Keratinocyte (primary cell): Measurements from ENCODE around the gene ERCC6.

ENCODE experiments used
- EZH2 ChIP-seq: IDR thresholded peaks from one replicate; pipeline ENCODE4 v1.6.1; 2012; ENCODE audit warnings: inconsistent platforms, mild to moderate bottlenecking, low read length, moderate library complexity
- TF ChIP-seq, protein P1 (sequence below), 3 experiments: IDR thresholded peaks in 1 of 3; conservative IDR thresholded peaks in 1 of 3; optimal IDR thresholded peaks in 1 of 3; 2 replicates in 2 of 3; 3 replicates in 1 of 3; pipeline versions ENCODE3 to v1.5.1; 2011; ENCODE audit warnings: low read length in 3 of 3, mild to moderate bottlenecking in 3 of 3, moderate library complexity in 2 of 3, control low read depth in 1 of 3, inconsistent platforms in 1 of 3; ENCODE audit not compliant: insufficient read depth in 2 of 3; ENCODE audit errors: extremely low read depth in 1 of 3

DNA sequence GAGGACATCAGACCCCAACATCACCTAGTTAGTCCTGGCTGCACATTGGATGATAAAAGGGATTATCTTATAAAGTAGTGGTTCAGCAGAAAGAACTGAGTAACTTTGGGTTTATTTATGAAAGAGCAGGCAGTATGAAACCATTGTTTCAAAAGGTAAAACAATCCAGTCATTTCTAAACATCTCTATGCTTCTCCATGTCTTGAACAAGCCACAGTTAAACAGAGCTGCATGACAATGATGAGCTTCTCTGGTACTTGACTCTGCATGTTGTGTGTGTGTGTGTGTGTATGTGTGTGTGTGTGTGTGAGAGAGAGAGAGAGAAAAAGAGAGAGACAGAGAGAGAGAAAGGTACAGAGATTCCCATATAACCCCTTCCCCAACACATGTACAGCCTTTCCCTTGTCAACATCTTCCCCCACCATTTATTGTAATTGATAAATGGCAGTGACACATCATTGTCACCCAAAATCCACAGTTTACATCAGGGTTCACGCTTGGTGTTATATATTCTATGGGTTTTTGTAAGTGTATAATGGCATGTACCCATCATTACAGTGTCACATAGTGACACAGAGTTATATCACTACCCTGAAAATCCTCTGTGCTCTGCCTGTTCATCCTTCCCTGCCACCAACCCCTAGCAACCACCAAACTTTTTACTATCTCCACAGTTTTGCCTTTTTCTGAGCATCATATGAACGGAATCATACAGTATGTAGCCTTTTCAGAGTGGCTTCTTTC lies 38.4 kb upstream of the ERCC6 start:
- TF ChIP-seq, protein P1, sequence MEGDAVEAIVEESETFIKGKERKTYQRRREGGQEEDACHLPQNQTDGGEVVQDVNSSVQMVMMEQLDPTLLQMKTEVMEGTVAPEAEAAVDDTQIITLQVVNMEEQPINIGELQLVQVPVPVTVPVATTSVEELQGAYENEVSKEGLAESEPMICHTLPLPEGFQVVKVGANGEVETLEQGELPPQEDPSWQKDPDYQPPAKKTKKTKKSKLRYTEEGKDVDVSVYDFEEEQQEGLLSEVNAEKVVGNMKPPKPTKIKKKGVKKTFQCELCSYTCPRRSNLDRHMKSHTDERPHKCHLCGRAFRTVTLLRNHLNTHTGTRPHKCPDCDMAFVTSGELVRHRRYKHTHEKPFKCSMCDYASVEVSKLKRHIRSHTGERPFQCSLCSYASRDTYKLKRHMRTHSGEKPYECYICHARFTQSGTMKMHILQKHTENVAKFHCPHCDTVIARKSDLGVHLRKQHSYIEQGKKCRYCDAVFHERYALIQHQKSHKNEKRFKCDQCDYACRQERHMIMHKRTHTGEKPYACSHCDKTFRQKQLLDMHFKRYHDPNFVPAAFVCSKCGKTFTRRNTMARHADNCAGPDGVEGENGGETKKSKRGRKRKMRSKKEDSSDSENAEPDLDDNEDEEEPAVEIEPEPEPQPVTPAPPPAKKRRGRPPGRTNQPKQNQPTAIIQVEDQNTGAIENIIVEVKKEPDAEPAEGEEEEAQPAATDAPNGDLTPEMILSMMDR (optimal IDR thresholded peaks at IDR 0.05 in 1 of 3, IDR thresholded peaks at IDR 0.05 in 1 of 3, conservative IDR thresholded peaks at IDR 0.05 in 1 of 3; ENCODE audit: extremely low read depth in 1 of 3, insufficient read depth in 2 of 3, low read length in 3 of 3) = no peak
- no peak for TF ChIP-seq EZH2
